GM18502 (cell line): ENCODE measurements around the gene IL31.

ENCODE experiments used
- ATAC-seq: cut with Tn5 transposase; IDR thresholded peaks from one replicate; pipeline ENCODE4 v1.9.1; 2021; ENCODE audit warnings: mild to moderate bottlenecking; ENCODE audit not compliant: unreplicated experiment, poor library complexity

Gene IL31

GRCh38 chr12:122159882-122160281 lies 14.1 kb downstream of the IL31 start:
- ATAC-seq = no peak

GRCh38 chr12:122158700-122159285 lies 15.2 kb downstream of the IL31 start:
- no peak for ATAC-seq

GRCh38 chr12:122155705-122156104 lies 18.3 kb downstream of the IL31 start:
- no peak for ATAC-seq

- no peak for ATAC-seq
These were observed 21.3 kb downstream of the IL31 start for GRCh38 chr12:122152754-122153153.

- no peak for ATAC-seq
These were observed 23.8 kb downstream of the IL31 start for GRCh38 chr12:122150127-122150681.

GRCh38 chr12:122148657-122149056 lies 25.4 kb downstream of the IL31 start:
- ATAC-seq = no peak

- no peak for ATAC-seq
These were observed 26.3 kb downstream of the IL31 start for GRCh38 chr12:122147514-122148290.

- ATAC-seq = no peak
These were observed 28.3 kb downstream of the IL31 start for GRCh38 chr12:122145505-122146330.

GRCh38 chr12:122144885-122145284 lies 29.1 kb downstream of the IL31 start:
- ATAC-seq = no peak

- no peak for ATAC-seq
These were observed 31.2 kb downstream of the IL31 start for GRCh38 chr12:122142857-122143256.

GRCh38 chr12:122141911-122142725 lies 31.9 kb downstream of the IL31 start:
- ATAC-seq = no peak

- no peak for ATAC-seq
These were observed 33.4 kb downstream of the IL31 start for GRCh38 chr12:122140467-122141257.

GRCh38 chr12:122139941-122140340 lies 34.1 kb downstream of the IL31 start:
- no peak for ATAC-seq

- no peak for ATAC-seq
These were observed 34.8 kb downstream of the IL31 start for GRCh38 chr12:122139266-122139665.

- no peak for ATAC-seq
These were observed 35.4 kb downstream of the IL31 start for GRCh38 chr12:122138616-122139015.

GRCh38 chr12:122138181-122138580 lies 35.8 kb downstream of the IL31 start:
- no peak for ATAC-seq

- no peak for ATAC-seq
These were observed 36.3 kb downstream of the IL31 start for GRCh38 chr12:122137681-122138080.

GRCh38 chr12:122137229-122137628 lies 36.8 kb downstream of the IL31 start:
- ATAC-seq = no peak

- no peak for ATAC-seq
These were observed 38.5 kb downstream of the IL31 start for GRCh38 chr12:122135437-122136031.
